HepG2 (cell line): ENCODE results near the gene CSK. TPM values are rescaled to one million over a fixed set of nuclear protein-coding genes. Genes with fewer than 3 reads are reported as not detected.

Experiments used
- FOXA1 ChIP-seq, 2 experiments: fragments of 450-650 bp in 1 of 2; sonication (generic) in 1 of 2; formaldehyde crosslinking in 1 of 2; IDR thresholded peaks; 2 replicates each; pipeline versions ENCODE4 v1.4.0 to v1.6.1; 2016 to 2020; ENCODE audit warnings: missing genetic modification reagents in 1 of 2
- FOXO1 ChIP-seq: sonication (generic); formaldehyde crosslinking; IDR thresholded peaks from 2 replicates; pipeline ENCODE4 v1.4.0; 2020; ENCODE audit warnings: missing genetic modification reagents
- GLMP ChIP-seq: sonication (generic); formaldehyde crosslinking; IDR thresholded peaks from 2 replicates; pipeline ENCODE4 v1.9.0; 2021; ENCODE audit warnings: missing genetic modification reagents, mild to moderate bottlenecking, borderline replicate concordance
- HCFC1 ChIP-seq: fragments of 150-350 bp; IDR thresholded peaks from 2 replicates; pipeline ENCODE4 v1.6.1; 2014; ENCODE audit warnings: low read depth, low read length
- KDM2A ChIP-seq: sonication (generic); formaldehyde crosslinking; IDR thresholded peaks from 2 replicates; pipeline ENCODE4 v1.4.0; 2020; ENCODE audit warnings: low read depth, missing genetic modification reagents, borderline replicate concordance
- KDM4B ChIP-seq: sonication (generic); formaldehyde crosslinking; IDR thresholded peaks from 2 replicates; pipeline ENCODE4 v1.4.0; 2020; ENCODE audit warnings: missing genetic modification reagents
- NFAT5 ChIP-seq: sonication (generic); formaldehyde crosslinking; IDR thresholded peaks from 2 replicates; pipeline ENCODE4 v1.4.0; 2020; ENCODE audit warnings: missing genetic modification reagents
- NR3C1 ChIP-seq: sonication (generic); formaldehyde crosslinking; IDR thresholded peaks from 2 replicates; pipeline ENCODE4 v1.4.0; 2020; ENCODE audit warnings: missing genetic modification reagents
- SOX5 ChIP-seq: IDR thresholded peaks from 2 replicates; pipeline ENCODE4 v1.6.1; 2016; ENCODE audit warnings: borderline replicate concordance
- SRSF1 ChIP-seq: fragments of 200-400 bp; formaldehyde crosslinking; optimal IDR thresholded peaks from 2 replicates; pipeline ENCODE3; 2017; ENCODE audit warnings: mild to moderate bottlenecking, low read depth, low read length, moderate library complexity
- STAG1 ChIP-seq: sonication (generic); formaldehyde crosslinking; IDR thresholded peaks from 2 replicates; pipeline ENCODE4 v1.4.0; 2020; ENCODE audit warnings: missing genetic modification reagents
- THAP11 ChIP-seq: IDR thresholded peaks from 2 replicates; pipeline ENCODE4 v1.6.1; 2016; ENCODE audit warnings: missing biosample characterization, missing genetic modification reagents
- THAP9 ChIP-seq: sonication (generic); formaldehyde crosslinking; IDR thresholded peaks from 2 replicates; pipeline ENCODE4; 2020; ENCODE audit warnings: missing genetic modification reagents, mild to moderate bottlenecking, borderline replicate concordance
- YEATS4 ChIP-seq: sonication (generic); formaldehyde crosslinking; IDR thresholded peaks from 2 replicates; pipeline ENCODE4 v1.4.0; 2020; ENCODE audit warnings: missing genetic modification reagents, borderline replicate concordance
- ZNF530 ChIP-seq: sonication (generic); formaldehyde crosslinking; IDR thresholded peaks from 2 replicates; pipeline ENCODE4 v1.5.0; 2020; ENCODE audit warnings: low read depth, mild to moderate bottlenecking, missing genetic modification reagents
- ZNF605 ChIP-seq: sonication (generic); formaldehyde crosslinking; IDR thresholded peaks from 2 replicates; pipeline ENCODE4 v1.8.0; 2022; ENCODE audit warnings: mild to moderate bottlenecking, missing genetic modification reagents
- ZNF841 ChIP-seq: sonication (generic); formaldehyde crosslinking; IDR thresholded peaks from 2 replicates; pipeline ENCODE4 v1.8.1; 2023; ENCODE audit warnings: missing genetic modification reagents, borderline replicate concordance
- polyA plus RNA-seq, 8 experiments: library from polyadenylated mRNA; depleted of rRNA in 3 of 8; stranded (reverse) in 7 of 8; unstranded in 1 of 8; fragments of >200 nt; fragmentation: Illumina TruSeq in 4 of 8; extraction: Trizol in 4 of 8; gene quantifications; 2 replicates each; pipeline versions ENCODE4 v1.2.1 to v1.2.3, GENCODE V29; 2011 to 2016; ENCODE audit warnings: low read depth in 4 of 8, missing spikeins in 1 of 8, mixed read lengths in 1 of 8; ENCODE audit not compliant: insufficient read depth in 1 of 8
- total RNA-seq, 5 experiments: library from RNA; depleted of rRNA; stranded (reverse); fragments of >200 nt; fragmentation: Illumina TruSeq; extraction: Trizol; gene quantifications; 2 replicates each; pipeline ENCODE4 v1.2.3, GENCODE V29; 2016; ENCODE audit warnings: low read depth in 1 of 5
- TF ChIP-seq, protein P1 (sequence below): sonication (generic); formaldehyde crosslinking; IDR thresholded peaks from 2 replicates; pipeline ENCODE4 v1.4.0; 2020; ENCODE audit warnings: missing genetic modification reagents

CSK gene
- total and polyA plus RNA-seq, 2 of the 13 experiments (the other 11 are each of a cell fraction or from before 2014, with no cell fraction given) = 12.5 to 21.3 TPM

DNA sequence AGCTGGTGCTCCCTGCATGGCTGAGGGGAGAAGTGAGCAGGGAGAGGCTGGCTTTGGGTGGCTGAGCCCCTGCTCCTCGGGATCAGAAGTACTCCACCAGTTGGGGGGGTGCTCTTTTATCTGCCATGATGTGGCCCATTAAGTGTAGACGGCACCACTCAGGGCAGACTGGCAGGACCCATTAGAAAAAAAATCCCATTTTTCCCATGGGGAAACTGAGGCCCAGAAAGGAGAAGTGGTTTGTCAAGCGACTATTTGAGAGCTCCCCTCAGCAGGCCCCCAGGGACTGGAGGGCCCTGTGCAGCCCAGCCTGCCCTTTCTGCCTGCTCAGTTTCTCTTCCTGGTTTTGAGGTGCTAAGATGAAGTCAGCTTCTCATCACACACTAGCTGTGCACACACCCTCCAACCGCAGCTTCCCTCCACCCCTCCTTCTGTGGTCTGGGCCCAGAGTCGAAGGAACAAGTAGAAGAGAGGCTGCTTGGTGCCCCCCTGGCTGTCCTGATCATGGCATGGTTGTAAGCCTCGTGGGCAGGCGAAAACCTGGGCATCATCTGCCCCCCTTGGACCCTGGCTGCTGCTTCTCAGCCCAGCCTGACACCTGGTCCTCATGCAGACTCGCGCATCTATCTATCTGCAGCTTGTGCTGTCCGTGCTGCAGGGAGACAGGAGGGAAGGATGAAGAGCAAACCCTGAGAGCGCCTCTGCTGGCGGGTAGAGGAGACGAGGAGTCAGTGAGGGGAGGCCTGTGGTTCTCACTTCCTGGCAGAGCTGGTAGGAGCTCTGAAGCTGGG is 5.6 kb downstream of the CSK start (continued):
- TF ChIP-seq FOXA1 (IDR thresholded peaks at IDR 0.05) = no peak
- no peak for TF ChIP-seq FOXA1 (CRISPR knock-in tag; IDR thresholded peaks at IDR 0.05)
- no peak for TF ChIP-seq ZNF605 (CRISPR knock-in tag)
- no peak for TF ChIP-seq NFAT5
- no peak for TF ChIP-seq THAP9 (CRISPR knock-in tag)
- no peak for TF ChIP-seq THAP11
- TF ChIP-seq NR3C1 (CRISPR knock-in tag) = no peak
- no peak for TF ChIP-seq KDM4B
- TF ChIP-seq SRSF1 = peak; percentile 21
- no peak for TF ChIP-seq ZNF841
- TF ChIP-seq SOX5 (CRISPR knock-in tag) = no peak
- no peak for TF ChIP-seq FOXO1 (CRISPR knock-in tag)
- TF ChIP-seq, protein P1, sequence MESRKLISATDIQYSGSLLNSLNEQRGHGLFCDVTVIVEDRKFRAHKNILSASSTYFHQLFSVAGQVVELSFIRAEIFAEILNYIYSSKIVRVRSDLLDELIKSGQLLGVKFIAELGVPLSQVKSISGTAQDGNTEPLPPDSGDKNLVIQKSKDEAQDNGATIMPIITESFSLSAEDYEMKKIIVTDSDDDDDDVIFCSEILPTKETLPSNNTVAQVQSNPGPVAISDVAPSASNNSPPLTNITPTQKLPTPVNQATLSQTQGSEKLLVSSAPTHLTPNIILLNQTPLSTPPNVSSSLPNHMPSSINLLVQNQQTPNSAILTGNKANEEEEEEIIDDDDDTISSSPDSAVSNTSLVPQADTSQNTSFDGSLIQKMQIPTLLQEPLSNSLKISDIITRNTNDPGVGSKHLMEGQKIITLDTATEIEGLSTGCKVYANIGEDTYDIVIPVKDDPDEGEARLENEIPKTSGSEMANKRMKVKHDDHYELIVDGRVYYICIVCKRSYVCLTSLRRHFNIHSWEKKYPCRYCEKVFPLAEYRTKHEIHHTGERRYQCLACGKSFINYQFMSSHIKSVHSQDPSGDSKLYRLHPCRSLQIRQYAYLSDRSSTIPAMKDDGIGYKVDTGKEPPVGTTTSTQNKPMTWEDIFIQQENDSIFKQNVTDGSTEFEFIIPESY (CRISPR knock-in tag) = peak; percentile 78
- TF ChIP-seq KDM2A (CRISPR knock-in tag) = peak; percentile 22; the same call in 1 of the 2 replicates
- peak; percentile 23; the same call in 1 of the 2 replicates for TF ChIP-seq STAG1 (CRISPR knock-in tag)
- TF ChIP-seq HCFC1 = no peak
- TF ChIP-seq YEATS4 = no peak
- TF ChIP-seq ZNF530 (CRISPR knock-in tag) = no peak
- no peak for TF ChIP-seq GLMP (CRISPR knock-in tag)
